MCF 10A (cell line): ENCODE measurements around the gene C1QTNF3. TPM values are rescaled to one million over a fixed set of nuclear protein-coding genes. Genes with fewer than 3 reads are reported as not detected.

Experiments used
- BruUV-seq: library from RNA; stranded (reverse); fragments of 400-500 nt; replicated peaks from 2 replicates; lab custom pipeline; 2021; lab: Mats Ljungman, UMichigan
- CTCF ChIA-PET: fragments of 300-600 bp; sonication (Branson Sonifier 250); formaldehyde crosslinking; extraction: SDS; loops from one replicate; lab custom pipeline; 2021; ENCODE audit warnings: antibody characterized with exemption, inconsistent platforms; lab: Yijun Ruan, JAX
- POLR2A ChIA-PET: fragments of 300-600, 350-650 bp; sonication (Branson Sonifier 250); formaldehyde crosslinking; extraction: SDS; loops from one replicate; lab custom pipeline; 2020; ENCODE audit warnings: antibody characterized with exemption, inconsistent platforms; lab: Yijun Ruan, JAX
- DNase-seq: peaks from one replicate; pipeline ENCODE4 v3.0.0-alpha.2; 2018; ENCODE audit not compliant: unreplicated experiment
- H3K27ac Mint-ChIP-seq: one replicate; pipeline ENCODE4 v1.8.0; 2022; ENCODE audit warnings: mild to moderate bottlenecking, low read depth, mixed read lengths; ENCODE audit not compliant: unreplicated experiment
- H3K27me3 Mint-ChIP-seq: one replicate; pipeline ENCODE4 v1.8.0; 2022; ENCODE audit warnings: mixed read lengths; ENCODE audit not compliant: insufficient read depth, unreplicated experiment
- H3K36me3 Mint-ChIP-seq: one replicate; pipeline ENCODE4 v1.8.0; 2022; ENCODE audit warnings: mild to moderate bottlenecking, moderate library complexity, mixed read lengths; ENCODE audit not compliant: insufficient read depth, unreplicated experiment
- H3K4me1 Mint-ChIP-seq: one replicate; pipeline ENCODE4 v1.8.0; 2022; ENCODE audit warnings: mixed read lengths; ENCODE audit not compliant: insufficient read depth, unreplicated experiment
- H3K4me3 Mint-ChIP-seq: one replicate; pipeline ENCODE4 v1.8.0; 2022; ENCODE audit warnings: mild to moderate bottlenecking, moderate library complexity, mixed read lengths; ENCODE audit not compliant: unreplicated experiment
- H3K9me3 Mint-ChIP-seq: one replicate; pipeline ENCODE4 v1.8.0; 2022; ENCODE audit warnings: mixed read lengths; ENCODE audit not compliant: unreplicated experiment
- intact Hi-C: fragments of 100-400 bp; cut with micrococcal nuclease; formaldehyde crosslinking; loops from 2 replicates; pipeline ENCODE4 v1.14.1; 2022
- total RNA-seq: library from RNA; stranded (reverse); gene quantifications from 2 replicates; pipeline ENCODE4 v1.2.3, GENCODE V29; 2022
- TF ChIP-seq, protein P1 (sequence below): fragments of 200-600 bp; IDR thresholded peaks from one replicate; pipeline ENCODE4 v1.8.0; 2022; ENCODE audit warnings: antibody characterized with exemption, mild to moderate bottlenecking; ENCODE audit not compliant: unreplicated experiment

C1QTNF3 gene
- total RNA-seq, 1 experiment from 2014 or later, result 0.49 TPM

DNA sequence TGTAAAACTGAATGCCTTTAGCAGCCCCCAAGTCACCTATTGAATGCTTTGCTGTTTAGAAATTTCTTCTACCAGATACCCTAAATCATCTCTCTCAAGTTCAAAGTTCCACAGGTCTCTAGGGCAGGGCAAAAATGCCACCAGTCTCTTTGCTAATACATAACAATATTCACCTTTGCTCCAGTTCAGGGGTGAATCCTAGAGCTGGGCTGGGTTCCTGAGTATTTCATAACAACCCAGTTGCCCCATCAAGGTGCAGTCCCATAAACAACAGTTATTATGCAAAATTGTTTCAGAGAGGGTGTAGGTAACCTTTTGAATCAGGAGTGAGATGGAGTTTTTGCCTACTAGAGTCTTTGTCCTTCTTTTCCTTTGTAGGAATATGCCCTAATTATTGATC lies 19.0 kb upstream of the C1QTNF3 start:
- ChIA-PET POLR2A (interaction anchor here (1.2 kb wide), 1 partner anchor 53 kb away, joined by 6 read pairs; no protein-coding TSS in a partner anchor), CTCF (interaction anchor here (0.8 kb wide), 1 partner anchor 17 kb away, joined by 3 read pairs; no protein-coding TSS in a partner anchor)
- no peaks in the 10 kb centered on the region for H3K27me3 Mint-ChIP-seq
- TF ChIP-seq, protein P1, sequence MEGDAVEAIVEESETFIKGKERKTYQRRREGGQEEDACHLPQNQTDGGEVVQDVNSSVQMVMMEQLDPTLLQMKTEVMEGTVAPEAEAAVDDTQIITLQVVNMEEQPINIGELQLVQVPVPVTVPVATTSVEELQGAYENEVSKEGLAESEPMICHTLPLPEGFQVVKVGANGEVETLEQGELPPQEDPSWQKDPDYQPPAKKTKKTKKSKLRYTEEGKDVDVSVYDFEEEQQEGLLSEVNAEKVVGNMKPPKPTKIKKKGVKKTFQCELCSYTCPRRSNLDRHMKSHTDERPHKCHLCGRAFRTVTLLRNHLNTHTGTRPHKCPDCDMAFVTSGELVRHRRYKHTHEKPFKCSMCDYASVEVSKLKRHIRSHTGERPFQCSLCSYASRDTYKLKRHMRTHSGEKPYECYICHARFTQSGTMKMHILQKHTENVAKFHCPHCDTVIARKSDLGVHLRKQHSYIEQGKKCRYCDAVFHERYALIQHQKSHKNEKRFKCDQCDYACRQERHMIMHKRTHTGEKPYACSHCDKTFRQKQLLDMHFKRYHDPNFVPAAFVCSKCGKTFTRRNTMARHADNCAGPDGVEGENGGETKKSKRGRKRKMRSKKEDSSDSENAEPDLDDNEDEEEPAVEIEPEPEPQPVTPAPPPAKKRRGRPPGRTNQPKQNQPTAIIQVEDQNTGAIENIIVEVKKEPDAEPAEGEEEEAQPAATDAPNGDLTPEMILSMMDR, result no peak
- H3K4me1 Mint-ChIP-seq, result peaks cover 5% of the 10 kb centered on the region
- H3K36me3 Mint-ChIP-seq, result peaks cover 4% of the 10 kb centered on the region
- no TSS peak for BruUV-seq
- peak; percentile 21 for DNase-seq
- intact Hi-C loops, result no loop called here
- H3K9me3 Mint-ChIP-seq, result peaks cover 7% of the 10 kb centered on the region
- H3K4me3 Mint-ChIP-seq, result no peak overlapping the region
- no peak overlapping the region for H3K27ac Mint-ChIP-seq

DNA sequence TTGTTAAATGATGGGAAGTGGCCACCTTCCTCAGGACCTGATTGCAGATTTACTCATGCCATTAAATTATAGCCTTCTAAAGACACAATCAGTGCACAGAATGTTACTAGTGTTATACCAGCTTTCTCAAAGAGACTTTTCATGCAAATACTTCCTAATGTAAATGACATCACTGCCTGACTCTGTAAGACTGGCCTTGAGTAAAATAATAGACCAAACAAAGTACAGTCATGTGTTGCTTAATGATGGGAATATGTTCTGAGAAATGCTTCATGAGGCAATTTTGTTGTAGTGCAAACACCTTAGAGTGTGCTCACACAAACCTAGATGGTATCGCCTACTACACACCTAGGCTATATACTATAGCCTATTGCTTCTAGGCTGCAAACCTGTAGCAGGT lies 17.0 kb upstream of the C1QTNF3 start:
- no TSS peak for BruUV-seq
- no peak overlapping the region for H3K27ac Mint-ChIP-seq
- H3K4me3 Mint-ChIP-seq, result no peak overlapping the region
- no peaks in the 10 kb centered on the region for H3K27me3 Mint-ChIP-seq
- TF ChIP-seq, protein P1, result no peak
- H3K4me1 Mint-ChIP-seq, result peaks cover 5% of the 10 kb centered on the region
- ChIA-PET CTCF (no interaction called here), POLR2A (no interaction called here)
- H3K9me3 Mint-ChIP-seq, result peaks cover 7% of the 10 kb centered on the region
- peaks cover 4% of the 10 kb centered on the region for H3K36me3 Mint-ChIP-seq
- intact Hi-C loops, result no loop called here
- no peak for DNase-seq

DNA sequence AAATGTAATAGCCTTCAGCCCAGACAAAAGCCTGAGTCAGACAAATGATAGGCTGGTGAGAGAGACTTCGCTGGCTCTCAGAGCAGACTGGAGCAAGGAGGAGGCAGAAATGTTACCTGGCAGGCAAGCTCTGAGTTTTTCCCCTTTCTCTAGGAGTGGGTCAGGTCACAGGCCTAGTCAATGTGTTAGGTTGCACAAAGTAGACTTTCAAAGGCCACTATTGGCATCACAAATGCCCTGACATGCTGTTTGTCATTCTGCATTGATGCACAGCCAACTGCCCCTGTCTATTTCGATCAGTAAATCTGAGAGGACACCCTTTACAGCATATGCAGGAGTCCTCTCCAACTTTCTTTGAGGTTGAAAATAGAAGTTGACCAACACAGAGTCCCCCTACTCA lies 15.5 kb upstream of the C1QTNF3 start:
- no peak overlapping the region for H3K27ac Mint-ChIP-seq
- H3K4me1 Mint-ChIP-seq, result peaks cover 11% of the 10 kb centered on the region
- ChIA-PET CTCF (no interaction called here), POLR2A (interaction anchor here (0.7 kb wide), 1 partner anchor 9 kb away, joined by 3 read pairs; no protein-coding TSS in a partner anchor)
- H3K36me3 Mint-ChIP-seq, result peaks cover 4% of the 10 kb centered on the region
- peaks cover 7% of the 10 kb centered on the region for H3K9me3 Mint-ChIP-seq
- intact Hi-C loops, result no loop called here
- H3K4me3 Mint-ChIP-seq, result no peak overlapping the region
- BruUV-seq, result no TSS peak
- DNase-seq, result no peak
- TF ChIP-seq, protein P1, result no peak
- no peaks in the 10 kb centered on the region for H3K27me3 Mint-ChIP-seq

DNA sequence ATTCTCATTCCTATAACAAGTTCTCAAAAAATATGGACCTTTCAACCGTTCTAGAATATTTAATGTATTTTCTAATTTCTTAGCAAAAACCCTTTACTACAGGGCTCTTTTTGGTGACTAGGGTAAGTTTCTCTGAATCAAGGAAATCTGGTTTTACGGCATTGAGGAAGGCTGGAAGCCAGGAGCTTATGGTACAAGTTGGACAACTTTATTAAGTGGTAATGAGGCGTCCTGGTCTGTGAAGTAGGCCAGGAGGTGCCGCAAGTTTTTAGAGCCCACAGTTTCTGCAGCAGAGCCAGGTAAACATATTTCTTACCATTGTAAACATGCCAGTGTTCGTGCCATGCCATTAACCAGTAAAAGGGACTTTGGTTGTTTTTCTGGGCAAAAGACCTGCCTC lies 14.6 kb upstream of the C1QTNF3 start:
- no peaks in the 10 kb centered on the region for H3K9me3 Mint-ChIP-seq
- peaks cover 10% of the 10 kb centered on the region for H3K4me1 Mint-ChIP-seq
- no peak overlapping the region for H3K4me3 Mint-ChIP-seq
- no peak for DNase-seq
- BruUV-seq, result no TSS peak
- H3K36me3 Mint-ChIP-seq, result peaks cover 4% of the 10 kb centered on the region
- POLR2A ChIA-PET, result no interaction called here
- CTCF ChIA-PET, result no interaction called here
- intact Hi-C loops, result no loop called here
- no peaks in the 10 kb centered on the region for H3K27me3 Mint-ChIP-seq
- no peak overlapping the region for H3K27ac Mint-ChIP-seq
- TF ChIP-seq, protein P1, result no peak
